Peyer's patch (tissue), 4 donors: ENCODE results near the gene ATP13A3.

ENCODE experiments used
- CTCF ChIP-seq, 6 experiments: fragments of 450-650 bp in 4 of 6; fragments of 200-600 bp in 2 of 6; sonication (generic) in 1 of 6; IDR thresholded peaks; one replicate each; pipeline ENCODE4 v1.5.1; 2017 to 2019; ENCODE audit warnings: antibody characterized with exemption in 6 of 6, mild to moderate bottlenecking in 3 of 6, moderate library complexity in 1 of 6
- POLR2A ChIP-seq, 2 donors: fragments of 450-650 bp; IDR thresholded peaks; one replicate each; pipeline ENCODE4 v1.5.1; 2017; ENCODE audit warnings: antibody characterized with exemption in 2 of 2, mild to moderate bottlenecking in 2 of 2, moderate library complexity in 2 of 2

GRCh38 chr3:194401868-194402329, 84.9 kb downstream of the ATP13A3 start:
- no peak for TF ChIP-seq CTCF (IDR thresholded peaks at IDR 0.05)
- no peak for TF ChIP-seq POLR2A (IDR thresholded peaks at IDR 0.05)
